Left lung (tissue), 10 donors: ENCODE data around the gene WNT7B. TPM values are rescaled to one million over a fixed set of nuclear protein-coding genes. Genes with fewer than 3 reads are reported as not detected.

Source experiments
- ATAC-seq: fragments of 200-7000 bp; cut with Tn5 transposase; one replicate; pipeline ENCODE4 v1.9.1; 2020; ENCODE audit warnings: moderate library complexity
- DNase-seq, 4 donors: peaks; one replicate each; pipeline ENCODE4 v3.0.0-alpha.2; 2013 to 2020
- H3K27ac ChIP-seq, 2 donors: fragments of 200-600 bp; sonication (generic) in 1 of 2; one replicate each; pipeline versions ENCODE4 v1.5.0 to v1.8.0; 2020 to 2021
- H3K27me3 ChIP-seq, 2 donors: fragments of 200-600 bp; sonication (generic) in 1 of 2; one replicate each; pipeline versions ENCODE4 v1.5.0 to v1.8.0; 2020 to 2021
- H3K36me3 ChIP-seq, 2 donors: fragments of 200-600 bp; sonication (generic) in 1 of 2; one replicate each; pipeline versions ENCODE4 v1.5.0 to v1.8.0; 2020 to 2021
- H3K4me1 ChIP-seq, 2 donors: fragments of 200-600 bp; one replicate each; pipeline ENCODE4 v1.8.0; 2021
- H3K4me3 ChIP-seq, 2 donors: fragments of 200-600 bp; sonication (generic) in 1 of 2; one replicate each; pipeline versions ENCODE4 v1.5.0 to v1.8.0; 2020 to 2021; ENCODE audit warnings: mild to moderate bottlenecking in 1 of 2
- H3K9me3 ChIP-seq, 2 donors: fragments of 200-600 bp; sonication (generic) in 1 of 2; one replicate each; pipeline versions ENCODE4 v1.5.0 to v1.8.0; 2020 to 2021
- CTCF ChIP-seq, 2 donors: fragments of 200-600 bp; sonication (generic) in 1 of 2; IDR thresholded peaks; one replicate each; pipeline versions ENCODE4 v1.5.0 to v1.8.0; 2021; ENCODE audit warnings: antibody characterized with exemption in 2 of 2
- intact Hi-C, 2 donors: fragments of 100-400 bp; cut with DNase I; formaldehyde crosslinking; loops; one replicate each; pipeline versions ENCODE4 v1.11.2 to v1.14.2; 2022
- polyA plus RNA-seq, 6 donors: library from polyadenylated mRNA; unstranded; fragments of 120-200 nt; gene quantifications; one replicate each; pipeline ENCODE4 v1.2.1, GENCODE V29; 2013; ENCODE audit not compliant: insufficient read length in 6 of 6
- total RNA-seq, 2 donors: library from RNA; stranded (reverse); fragmentation: NEBNext Ultra II Directional; extraction: Animal tissue kit (Norgen Biotek cat#: 25700); gene quantifications; one replicate each; pipeline ENCODE4 v1.2.1, GENCODE V29; 2021
- donor health status: DM: no; HTN: yes; CAD: no.
- donor health status: DM: no; HTN: no; CAD: no.

Gene WNT7B
- total and polyA plus RNA-seq, 8 donors, result 7.2 to 21.7 (median 14.9) TPM

- no peak for DNase-seq
- Histone ChIP-seq H3K36me3 (no peaks in the 10 kb centered on the region), H3K4me1 (peaks cover 0 to 35% of the 10 kb centered on the region in 2 donors), H3K27me3 (no peaks in the 10 kb centered on the region), H3K4me3 (no peak overlapping the region), H3K9me3 (no peaks in the 10 kb centered on the region), H3K27ac (peak overlapping the region in 1 of 2 donors; percentile 11)
- TF ChIP-seq CTCF (IDR thresholded peaks at IDR 0.05), result no peak
- ATAC-seq, result no peak
- intact Hi-C loops, result no loop called here
Observed at GRCh38 chr22:46018859-46019258, 41.9 kb upstream of the WNT7B start.

DNA sequence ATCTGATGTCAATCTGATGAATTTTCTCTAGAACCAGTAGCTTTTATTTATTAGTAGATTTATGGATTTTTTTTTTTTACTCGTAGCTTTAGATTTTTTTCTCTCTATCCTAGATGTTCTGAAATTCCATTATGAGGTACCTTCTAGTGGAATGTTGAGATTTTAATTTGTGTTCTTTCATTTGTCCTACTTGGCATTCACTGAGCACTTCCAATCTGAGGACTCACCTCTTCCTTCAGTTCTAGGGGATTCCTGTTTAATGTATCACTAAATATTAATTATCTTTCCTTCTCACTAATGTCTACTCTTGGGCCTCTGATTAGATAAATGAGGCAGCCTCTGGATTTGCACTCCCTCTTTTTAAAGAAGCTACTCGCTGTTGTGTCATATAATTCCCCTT, 40.2 kb upstream of the WNT7B start:
- Histone ChIP-seq H3K4me3 (no peak overlapping the region), H3K4me1 (peaks cover 6 to 49% of the 10 kb centered on the region in 2 donors), H3K9me3 (no peaks in the 10 kb centered on the region), H3K36me3 (no peaks in the 10 kb centered on the region), H3K27ac (no peak overlapping the region), H3K27me3 (no peaks in the 10 kb centered on the region)
- no peak for ATAC-seq
- intact Hi-C loops, result no loop called here
- no peak for TF ChIP-seq CTCF (IDR thresholded peaks at IDR 0.05)
- no peak for DNase-seq

GRCh38 chr22:46013460-46014416, 36.8 kb upstream of the WNT7B start:
- intact Hi-C loops, result no loop called here
- peak; percentile 96 for ATAC-seq

GRCh38 chr22:46012881-46013281, 35.9 kb upstream of the WNT7B start:
- TF ChIP-seq CTCF (IDR thresholded peaks at IDR 0.05), result no peak
- Histone ChIP-seq H3K4me3 (peak overlapping the region in 1 of 2 donors; percentile 68), H3K36me3 (no peaks in the 10 kb centered on the region), H3K27me3 (no peaks in the 10 kb centered on the region), H3K27ac (peak overlapping the region; percentile 96 to 99), H3K9me3 (peaks cover 0 to 10% of the 10 kb centered on the region in 2 donors), H3K4me1 (peaks cover 8 to 50% of the 10 kb centered on the region in 2 donors)
- ATAC-seq (no peak), DNase-seq (peak in 1 of 4 donors; percentile 41)
- intact Hi-C loops, result no loop called here

More at GRCh38 chr22:46013460-46014416, 36.8 kb upstream of the WNT7B start:
- peak; percentile 59 to 83 for TF ChIP-seq CTCF (IDR thresholded peaks at IDR 0.05)
- Histone ChIP-seq H3K27ac (peak overlapping the region; percentile 96 to 99), H3K9me3 (peaks cover 0 to 10% of the 10 kb centered on the region in 2 donors), H3K27me3 (no peaks in the 10 kb centered on the region), H3K36me3 (no peaks in the 10 kb centered on the region), H3K4me1 (peaks cover 6 to 53% of the 10 kb centered on the region in 2 donors), H3K4me3 (peak overlapping the region; percentile 56 to 68)
- peak; percentile 82 to 98 (median 92) for DNase-seq

GRCh38 chr22:46012182-46012880, 35.4 kb upstream of the WNT7B start:
- H3K36me3 ChIP-seq, result no peaks in the 10 kb centered on the region
- peaks cover 0 to 10% of the 10 kb centered on the region in 2 donors for H3K9me3 ChIP-seq
- H3K4me3 ChIP-seq, result no peak overlapping the region
- intact Hi-C loops, result no loop called here
- H3K27ac ChIP-seq, result peak overlapping the region in 1 of 2 donors; percentile 96
- no peak for TF ChIP-seq CTCF (IDR thresholded peaks at IDR 0.05)
- H3K27me3 ChIP-seq, result no peaks in the 10 kb centered on the region
- ATAC-seq (no peak), DNase-seq (peak in 1 of 4 donors; percentile 32)
- H3K4me1 ChIP-seq, result peaks cover 13 to 50% of the 10 kb centered on the region in 2 donors
